GM12891 (cell line): ENCODE results near the gene SSTR3.

Experiments used
- DNase-seq: peaks from one replicate; pipeline ENCODE4 v3.0.0; 2011; ENCODE audit warnings: low spot score; ENCODE audit not compliant: insufficient read length
- FAIRE-seq: peaks from 2 replicates; lab custom pipeline; 2011; peaks lifted over from hg19 to GRCh38; lab: Jason Lieb, UNC
- PAX5 ChIP-seq: IDR thresholded peaks from 2 replicates; pipeline ENCODE4 v1.6.1; 2011; ENCODE audit warnings: low read length, moderate library complexity, mild to moderate bottlenecking; ENCODE audit not compliant: insufficient read depth, severe bottlenecking
- POLR2A ChIP-seq: IDR thresholded peaks from 2 replicates; pipeline ENCODE4 v1.6.1; 2011; ENCODE audit warnings: low read depth, low read length, control low read depth
- POLR2AphosphoS5 ChIP-seq: IDR thresholded peaks from 2 replicates; pipeline ENCODE4 v1.6.1; 2011; ENCODE audit warnings: low read depth, low read length, control low read depth
- POU2F2 ChIP-seq: IDR thresholded peaks from 2 replicates; pipeline ENCODE4 v1.6.1; 2011; ENCODE audit warnings: low read depth, mild to moderate bottlenecking, control low read depth, low read length, moderate library complexity
- SPI1 ChIP-seq: IDR thresholded peaks from 2 replicates; pipeline ENCODE4 v1.6.1; 2011; ENCODE audit warnings: low read depth, low read length, control low read depth
- TAF1 ChIP-seq: IDR thresholded peaks from 2 replicates; pipeline ENCODE4 v1.6.1; 2011; ENCODE audit warnings: low read depth, low read length, control low read depth

The SSTR3 gene

GRCh38 chr22:37181681-37182080 lies 30.6 kb downstream of the SSTR3 start:
- TF ChIP-seq TAF1 (no peak), PAX5 (no peak), POLR2AphosphoS5 (no peak), POLR2A (no peak), SPI1 (no peak), POU2F2 (no peak)
- no peak for DNase-seq
- no peak for FAIRE-seq

- FAIRE-seq (no peak), DNase-seq (no peak)
- no peak for TF ChIP-seq POLR2A
- no peak for TF ChIP-seq PAX5
- TF ChIP-seq POLR2AphosphoS5, result no peak
- no peak for TF ChIP-seq SPI1
- TF ChIP-seq POU2F2, result no peak
- no peak for TF ChIP-seq TAF1
Measured at GRCh38 chr22:37180531-37181231, 31.6 kb downstream of the SSTR3 start.

DNA sequence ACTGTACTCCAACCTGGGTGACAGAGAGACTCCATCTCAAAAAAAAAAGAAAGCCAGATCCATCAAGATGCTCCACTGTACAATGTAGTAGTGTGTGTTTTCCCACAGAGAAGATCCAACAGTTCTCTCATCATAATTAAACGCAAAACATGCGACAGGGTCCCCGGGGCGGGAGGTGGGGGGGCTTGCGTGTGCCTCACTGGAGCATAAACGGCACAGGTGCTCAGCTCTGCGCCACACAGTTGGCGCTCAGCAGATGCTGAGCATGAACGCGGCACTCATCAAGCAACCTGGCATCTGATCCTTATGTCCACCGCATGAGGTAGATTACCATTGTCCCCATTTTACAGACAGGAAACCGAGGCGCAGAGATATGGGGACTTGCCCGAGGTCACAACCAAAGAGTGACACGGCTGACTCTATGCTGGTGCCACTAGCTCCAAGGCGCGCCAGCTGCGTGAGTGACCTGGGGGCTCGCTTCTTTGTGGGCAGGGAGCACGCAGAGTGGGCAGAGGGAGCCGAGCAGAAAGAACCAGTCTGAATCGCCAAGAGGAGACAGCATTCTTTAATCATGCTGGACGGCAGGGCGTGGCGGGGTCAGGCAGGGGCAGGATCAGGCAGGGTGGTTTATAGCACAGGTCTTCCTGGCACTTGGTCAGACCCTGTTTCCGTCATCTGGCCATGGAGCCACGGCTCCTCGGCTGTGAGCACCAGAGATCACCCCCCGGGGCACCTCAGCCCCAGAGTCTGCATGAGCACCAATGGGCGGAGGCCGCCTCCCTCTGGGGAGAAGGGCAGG lies 32.5 kb downstream of the SSTR3 start:
- no peak for DNase-seq
- FAIRE-seq, result no peak
- TF ChIP-seq POLR2AphosphoS5 (no peak), TAF1 (no peak), POU2F2 (no peak), PAX5 (no peak), SPI1 (no peak), POLR2A (no peak)

DNA sequence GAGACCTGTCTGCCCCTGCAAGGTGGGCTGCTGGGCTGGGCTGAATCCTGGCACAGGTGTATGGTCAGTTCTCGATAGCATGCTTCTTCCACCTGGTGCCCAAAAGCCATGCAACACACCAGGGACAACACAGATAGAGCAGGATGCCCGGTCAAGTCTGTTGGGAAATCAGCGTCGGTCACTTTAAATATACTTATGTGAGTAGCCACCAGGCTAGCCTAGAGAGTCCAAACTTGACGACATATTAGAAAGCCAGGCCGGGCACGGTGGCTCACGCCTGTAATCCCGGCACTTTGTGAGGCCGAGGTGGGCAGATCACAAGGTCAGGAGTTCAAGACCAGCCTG lies 33.2 kb downstream of the SSTR3 start:
- TF ChIP-seq PAX5 (no peak), SPI1 (no peak), POLR2AphosphoS5 (no peak)
- DNase-seq, result no peak
- no peak for FAIRE-seq

GRCh38 chr22:37178350-37179125 lies 33.7 kb downstream of the SSTR3 start:
- FAIRE-seq (no peak), DNase-seq (no peak)
- TF ChIP-seq PAX5 (no peak), POLR2A (no peak), SPI1 (no peak), TAF1 (no peak), POU2F2 (no peak), POLR2AphosphoS5 (no peak)

GRCh38 chr22:37177755-37178154 lies 34.5 kb downstream of the SSTR3 start:
- DNase-seq (no peak), FAIRE-seq (no peak)
- TF ChIP-seq PAX5, result no peak
- TF ChIP-seq SPI1, result no peak
- no peak for TF ChIP-seq POLR2A
- no peak for TF ChIP-seq POLR2AphosphoS5
- TF ChIP-seq POU2F2, result no peak
- no peak for TF ChIP-seq TAF1

GRCh38 chr22:37177221-37177620 lies 35.1 kb downstream of the SSTR3 start:
- no peak for DNase-seq
- no peak for TF ChIP-seq POU2F2
- no peak for TF ChIP-seq POLR2AphosphoS5
- no peak for TF ChIP-seq TAF1
- no peak for TF ChIP-seq POLR2A
- no peak for TF ChIP-seq SPI1
- TF ChIP-seq PAX5, result no peak
- FAIRE-seq, result no peak

DNA sequence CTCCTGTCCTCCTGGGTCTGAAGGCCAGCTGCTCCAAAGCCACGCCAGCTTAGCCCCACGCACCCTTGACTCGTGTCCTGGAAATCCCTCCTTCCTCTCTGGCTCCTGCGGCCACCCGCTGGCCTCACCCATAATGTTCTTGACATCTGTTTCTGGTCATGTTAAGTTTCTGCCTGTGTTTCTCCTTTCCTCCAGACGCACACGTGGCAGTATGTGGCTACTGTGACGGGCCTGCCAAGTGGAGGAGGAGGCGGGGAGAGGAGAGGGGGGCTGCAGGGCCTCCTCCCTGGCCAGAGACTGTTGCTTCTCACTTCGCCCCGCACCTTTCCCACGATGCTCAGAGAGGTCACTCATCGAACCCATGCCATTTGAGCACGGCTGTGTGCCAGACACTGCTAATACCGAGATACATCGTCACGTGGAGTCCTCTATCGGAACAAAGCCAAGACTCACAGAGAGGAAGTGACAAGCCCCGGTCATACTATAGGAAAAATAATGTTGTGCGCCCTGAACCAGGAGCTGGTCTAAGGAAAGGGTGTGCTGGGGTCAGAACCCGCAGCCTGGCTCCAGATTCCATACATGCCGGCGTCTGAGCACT lies 35.7 kb downstream of the SSTR3 start:
- DNase-seq (no peak), FAIRE-seq (peak; percentile 90)
- no peak for TF ChIP-seq POLR2A
- TF ChIP-seq SPI1, result peak; percentile 79
